NB4 (cell line): ENCODE results near the gene ST7L.

Source experiments
- CTCF ChIP-seq: IDR thresholded peaks from one replicate; pipeline ENCODE4 v1.5.1; 2012; ENCODE audit warnings: low read depth, low read length
- POLR2A ChIP-seq: IDR thresholded peaks from 2 replicates; pipeline ENCODE4 v1.6.1; 2011; ENCODE audit warnings: mild to moderate bottlenecking; ENCODE audit not compliant: insufficient read length; ENCODE audit errors: extremely low read depth

GRCh38 chr1:112603541-112603940 lies 15.4 kb downstream of the ST7L start:
- TF ChIP-seq POLR2A: no peak
- no peak for TF ChIP-seq CTCF
